ENCODE measurements around the gene ABCC5. TPM values are rescaled to one million over a fixed set of nuclear protein-coding genes. Genes with fewer than 3 reads are reported as not detected.

ABCC5 gene
- total and polyA plus RNA-seq, 4 experiments from 2014 or later, result 9.1 to 42.6 (median 27.3) TPM

DNA sequence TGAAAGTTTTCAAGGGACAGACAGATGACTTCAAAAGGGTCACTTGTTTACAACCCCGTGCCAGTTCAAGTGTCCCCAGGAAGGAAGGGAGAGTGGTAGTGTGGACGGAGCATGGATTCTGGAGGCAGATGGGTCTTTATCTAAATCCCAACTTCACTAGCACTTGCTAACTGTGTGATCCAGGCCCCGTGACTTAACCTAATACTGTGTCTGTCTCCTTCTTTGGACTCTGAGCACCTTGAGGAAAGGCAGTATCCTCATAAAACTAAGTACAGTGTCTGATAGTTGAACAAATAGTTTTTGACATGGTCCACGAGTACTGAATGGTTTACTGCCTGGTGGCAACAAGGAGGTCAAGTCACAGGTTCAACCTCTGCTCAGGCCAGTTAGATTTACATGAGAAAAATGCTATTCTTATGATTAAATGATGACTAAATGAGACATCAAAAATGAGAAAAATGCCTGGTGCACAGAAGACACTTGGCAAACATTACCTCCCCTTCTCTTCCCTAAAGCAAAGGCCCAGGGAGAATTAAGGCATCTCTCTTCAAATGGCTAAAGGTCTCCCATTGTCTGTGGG, 48.9 kb downstream of the ABCC5 start:
- DNase-seq, result no peak
- no peak overlapping the region for H3K27ac ChIP-seq (ENCODE audit: low read depth, low read length)
- intact Hi-C loops (cut with micrococcal nuclease), result no loop called here
- Mint-ChIP-seq H3K27me3 (no peaks in the 10 kb centered on the region), H3K36me3 (peaks cover 44 to 54% of the 10 kb centered on the region in 2 donors), H3K4me3 (no peak overlapping the region), H3K27ac (no peak overlapping the region), H3K9me3 (no peaks in the 10 kb centered on the region), H3K4me1 (no peaks in the 10 kb centered on the region)
- H3K27me3 ChIP-seq (ENCODE audit: insufficient read depth, low read length), result no peaks in the 10 kb centered on the region
- H3K36me3 ChIP-seq (ENCODE audit: insufficient read depth, low read length), result peaks cover 32% of the 10 kb centered on the region
- H3K4me3 ChIP-seq (ENCODE audit: low read length in 2 of 2), result no peak overlapping the region
- ChIA-PET CTCF (ENCODE audit: partially characterized antibody) (no interaction called here), POLR2A (ENCODE audit: partially characterized antibody) (no interaction called here)
- H3K4me1 ChIP-seq (ENCODE audit: insufficient read depth, low read length), result no peaks in the 10 kb centered on the region
- no peaks in the 10 kb centered on the region for H3K9me3 ChIP-seq (ENCODE audit: control insufficient read depth in 1 of 2, low read length in 2 of 2)

DNA sequence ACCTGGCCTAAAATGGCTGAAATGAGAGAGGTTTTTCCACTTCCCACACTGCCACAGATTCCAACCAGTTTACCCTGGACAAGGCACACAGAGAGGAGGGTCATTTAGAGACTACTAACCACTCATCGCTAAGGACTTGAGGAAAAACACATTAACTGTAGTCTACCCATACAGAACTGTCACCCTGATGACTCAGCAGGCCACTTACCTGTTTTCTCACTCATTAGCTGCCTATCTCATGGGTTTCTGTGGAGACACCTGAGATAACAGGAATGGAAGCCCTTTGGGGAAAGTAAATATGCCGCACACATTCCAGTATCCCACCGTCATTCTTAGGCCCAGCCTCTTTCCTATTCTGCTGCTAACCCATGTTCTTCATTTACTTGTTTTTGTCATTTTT, 50.0 kb downstream of the ABCC5 start:
- H3K27ac Mint-ChIP-seq, result no peak overlapping the region
- no peak overlapping the region for H3K4me3 Mint-ChIP-seq
- CTCF ChIA-PET (ENCODE audit: partially characterized antibody), result no interaction called here
- Histone ChIP-seq H3K9me3 (ENCODE audit: control insufficient read depth in 1 of 2, low read length in 2 of 2) (no peaks in the 10 kb centered on the region), H3K4me1 (ENCODE audit: insufficient read depth, low read length) (no peaks in the 10 kb centered on the region), H3K36me3 (ENCODE audit: insufficient read depth, low read length) (peaks cover 32% of the 10 kb centered on the region), H3K4me3 (ENCODE audit: low read length in 2 of 2) (no peak overlapping the region), H3K27me3 (ENCODE audit: insufficient read depth, low read length) (no peaks in the 10 kb centered on the region), H3K27ac (ENCODE audit: low read depth, low read length) (no peak overlapping the region)
- peaks cover 44 to 60% of the 10 kb centered on the region in 2 donors for H3K36me3 Mint-ChIP-seq
- intact Hi-C loops (cut with micrococcal nuclease), result no loop called here
- POLR2A ChIA-PET (ENCODE audit: partially characterized antibody), result no interaction called here
- no peaks in the 10 kb centered on the region for H3K27me3 Mint-ChIP-seq
- no peaks in the 10 kb centered on the region for H3K4me1 Mint-ChIP-seq
- DNase-seq, result no peak
- no peaks in the 10 kb centered on the region for H3K9me3 Mint-ChIP-seq

DNA sequence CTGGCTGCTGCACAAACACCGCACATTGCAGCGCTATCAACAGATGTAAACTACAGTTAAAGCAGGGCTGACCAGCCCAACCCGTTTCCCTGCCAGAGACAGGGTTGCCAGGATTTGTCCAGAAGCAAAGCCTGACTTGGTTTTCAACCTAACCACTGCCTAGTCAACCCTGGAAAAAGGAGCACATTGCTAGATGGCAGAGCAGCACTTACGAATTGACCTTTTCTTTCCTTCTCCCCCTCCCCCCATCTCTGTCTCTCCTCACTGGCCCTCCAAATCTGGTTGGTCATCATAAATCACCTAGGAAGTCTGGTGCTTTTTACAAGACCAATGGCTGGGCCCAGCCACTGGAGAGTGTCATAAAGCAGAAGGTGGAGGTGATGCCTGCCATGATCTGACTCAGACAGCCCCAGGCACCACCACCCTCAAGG, 51.3 kb downstream of the ABCC5 start:
- intact Hi-C loops (cut with micrococcal nuclease), result no loop called here
- Histone ChIP-seq H3K4me3 (ENCODE audit: low read length in 2 of 2) (no peak overlapping the region), H3K36me3 (ENCODE audit: insufficient read depth, low read length) (peaks cover 25% of the 10 kb centered on the region), H3K4me1 (ENCODE audit: insufficient read depth, low read length) (no peaks in the 10 kb centered on the region), H3K9me3 (ENCODE audit: control insufficient read depth in 1 of 2, low read length in 2 of 2) (no peaks in the 10 kb centered on the region), H3K27me3 (ENCODE audit: insufficient read depth, low read length) (no peaks in the 10 kb centered on the region), H3K27ac (ENCODE audit: low read depth, low read length) (no peak overlapping the region)
- Mint-ChIP-seq H3K4me3 (no peak overlapping the region), H3K4me1 (no peaks in the 10 kb centered on the region), H3K27ac (no peak overlapping the region), H3K9me3 (no peaks in the 10 kb centered on the region), H3K36me3 (peaks cover 37 to 56% of the 10 kb centered on the region in 2 donors), H3K27me3 (no peaks in the 10 kb centered on the region)
- POLR2A ChIA-PET (ENCODE audit: partially characterized antibody), result no interaction called here
- no peak for DNase-seq
- CTCF ChIA-PET (ENCODE audit: partially characterized antibody), result no interaction called here

DNA sequence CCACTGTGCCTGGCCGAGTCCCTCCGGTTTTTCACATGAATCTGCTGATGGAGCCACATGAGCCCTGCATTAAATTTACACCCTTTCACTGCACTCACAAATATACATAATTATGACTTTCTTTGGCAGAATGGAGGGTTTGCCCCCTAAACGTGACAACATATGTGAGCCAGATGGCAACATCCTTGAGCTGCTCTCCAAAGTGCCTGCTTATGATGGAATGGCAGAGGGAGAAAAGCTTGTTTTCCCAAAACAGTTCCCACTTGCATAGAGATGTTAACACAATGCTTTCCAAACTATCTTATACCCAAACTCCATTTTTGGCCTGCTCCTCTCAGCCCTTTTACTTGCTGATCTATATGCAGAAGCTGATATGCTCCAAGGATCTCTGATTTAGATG, 54.9 kb downstream of the ABCC5 start:
- Histone ChIP-seq H3K27me3 (ENCODE audit: insufficient read depth, low read length) (no peaks in the 10 kb centered on the region), H3K9me3 (ENCODE audit: control insufficient read depth in 1 of 2, low read length in 2 of 2) (no peaks in the 10 kb centered on the region), H3K27ac (ENCODE audit: low read depth, low read length) (no peak overlapping the region), H3K4me1 (ENCODE audit: insufficient read depth, low read length) (no peaks in the 10 kb centered on the region), H3K36me3 (ENCODE audit: insufficient read depth, low read length) (peaks cover 18% of the 10 kb centered on the region), H3K4me3 (ENCODE audit: low read length in 2 of 2) (no peak overlapping the region)
- Mint-ChIP-seq H3K9me3 (no peaks in the 10 kb centered on the region), H3K36me3 (peaks cover 50 to 65% of the 10 kb centered on the region in 2 donors), H3K27me3 (no peaks in the 10 kb centered on the region), H3K4me3 (no peak overlapping the region), H3K4me1 (no peaks in the 10 kb centered on the region), H3K27ac (no peak overlapping the region)
- ChIA-PET POLR2A (ENCODE audit: partially characterized antibody) (no interaction called here), CTCF (ENCODE audit: partially characterized antibody) (no interaction called here)
- intact Hi-C loops (cut with micrococcal nuclease), result no loop called here
- DNase-seq, result no peak

DNA sequence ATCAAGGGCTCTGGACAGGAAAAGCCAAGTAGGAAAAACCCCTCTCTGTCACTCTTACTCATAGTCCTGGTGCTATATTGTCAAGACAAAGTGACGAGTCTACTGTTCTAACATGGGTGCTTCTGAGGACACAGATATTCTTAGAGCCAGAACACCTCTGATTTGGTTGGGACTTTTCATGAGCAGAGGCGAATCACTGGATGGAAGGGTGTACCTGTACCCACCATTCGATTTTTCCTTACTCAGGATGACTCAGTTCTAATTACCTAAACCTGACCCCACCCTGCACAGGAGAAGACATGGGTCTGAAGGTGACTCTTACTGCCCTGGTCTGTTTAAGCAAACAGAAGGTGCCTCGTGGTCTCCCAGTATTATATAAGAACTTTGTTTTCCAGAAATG, 58.5 kb downstream of the ABCC5 start:
- Mint-ChIP-seq H3K27me3 (no peaks in the 10 kb centered on the region), H3K4me1 (no peaks in the 10 kb centered on the region), H3K27ac (peak overlapping the region in 1 of 7 donors; percentile 42), H3K9me3 (no peaks in the 10 kb centered on the region), H3K4me3 (no peak overlapping the region), H3K36me3 (peaks cover 42 to 52% of the 10 kb centered on the region in 2 donors)
- Histone ChIP-seq H3K9me3 (ENCODE audit: control insufficient read depth in 1 of 2, low read length in 2 of 2) (no peaks in the 10 kb centered on the region), H3K4me3 (ENCODE audit: low read length in 2 of 2) (no peak overlapping the region), H3K4me1 (ENCODE audit: insufficient read depth, low read length) (no peaks in the 10 kb centered on the region), H3K27ac (ENCODE audit: low read depth, low read length) (no peak overlapping the region), H3K36me3 (ENCODE audit: insufficient read depth, low read length) (no peaks in the 10 kb centered on the region), H3K27me3 (ENCODE audit: insufficient read depth, low read length) (no peaks in the 10 kb centered on the region)
- ChIA-PET CTCF (ENCODE audit: partially characterized antibody) (no interaction called here), POLR2A (ENCODE audit: partially characterized antibody) (no interaction called here)
- intact Hi-C loops (cut with micrococcal nuclease), result no loop called here
- DNase-seq, result no peak

DNA sequence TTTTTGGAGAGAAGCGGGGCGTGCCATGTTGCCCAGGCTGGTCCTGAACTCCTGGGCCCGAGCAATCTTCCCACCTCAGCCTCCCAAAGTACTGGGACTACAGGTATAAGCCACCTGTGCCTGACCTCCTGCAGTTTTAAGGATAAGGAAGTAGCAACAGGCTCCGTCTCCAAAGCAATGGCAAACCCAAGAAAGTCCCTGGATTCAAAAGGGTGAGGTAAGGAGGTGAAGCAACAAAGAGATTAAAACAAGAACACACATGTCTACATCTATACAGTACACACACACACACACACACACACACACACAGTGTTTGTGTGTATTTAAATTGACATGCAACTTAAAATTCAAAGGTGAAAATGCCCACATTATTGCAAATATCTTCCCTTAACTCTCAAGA, 58.9 kb downstream of the ABCC5 start:
- no peaks in the 10 kb centered on the region for H3K27me3 ChIP-seq (ENCODE audit: insufficient read depth, low read length)
- CTCF ChIA-PET (ENCODE audit: partially characterized antibody), result no interaction called here
- no peak for DNase-seq
- no peaks in the 10 kb centered on the region for H3K4me1 Mint-ChIP-seq
- H3K27me3 Mint-ChIP-seq, result no peaks in the 10 kb centered on the region
- intact Hi-C loops (cut with micrococcal nuclease), result no loop called here
- peak overlapping the region in 1 of 7 donors; percentile 42 for H3K27ac Mint-ChIP-seq
- H3K27ac ChIP-seq (ENCODE audit: low read depth, low read length), result no peak overlapping the region
- H3K9me3 ChIP-seq (ENCODE audit: control insufficient read depth in 1 of 2, low read length in 2 of 2), result no peaks in the 10 kb centered on the region
- POLR2A ChIA-PET (ENCODE audit: partially characterized antibody), result no interaction called here
- H3K4me3 ChIP-seq (ENCODE audit: low read length in 2 of 2), result no peak overlapping the region
- no peaks in the 10 kb centered on the region for H3K4me1 ChIP-seq (ENCODE audit: insufficient read depth, low read length)
- H3K36me3 ChIP-seq (ENCODE audit: insufficient read depth, low read length), result no peaks in the 10 kb centered on the region
- H3K4me3 Mint-ChIP-seq, result no peak overlapping the region
- peaks cover 38 to 48% of the 10 kb centered on the region in 2 donors for H3K36me3 Mint-ChIP-seq
- no peaks in the 10 kb centered on the region for H3K9me3 Mint-ChIP-seq

DNA sequence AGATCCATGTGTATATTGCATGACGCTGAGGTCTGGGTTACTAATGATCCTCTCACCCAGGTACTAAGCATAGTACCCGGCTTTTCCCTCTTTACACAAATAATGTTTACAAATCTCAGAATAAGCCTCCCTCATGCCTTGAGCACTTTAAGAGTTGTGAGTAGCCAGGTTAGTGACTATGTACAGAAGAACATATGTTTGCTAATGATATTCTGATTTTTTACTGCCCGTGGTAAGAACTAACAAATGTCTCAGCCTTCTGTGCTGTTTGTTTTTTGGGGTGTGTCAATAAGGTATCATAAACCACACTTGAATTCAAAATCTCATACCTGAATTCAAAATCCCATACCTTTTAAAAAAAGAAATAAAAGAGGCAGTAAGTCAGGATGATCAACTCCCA, 59.5 kb downstream of the ABCC5 start:
- H3K27ac Mint-ChIP-seq, result peak overlapping the region in 1 of 7 donors; percentile 13
- POLR2A ChIA-PET (ENCODE audit: partially characterized antibody), result no interaction called here
- H3K27me3 Mint-ChIP-seq, result no peaks in the 10 kb centered on the region
- Histone ChIP-seq H3K9me3 (ENCODE audit: control insufficient read depth in 1 of 2, low read length in 2 of 2) (no peaks in the 10 kb centered on the region), H3K4me3 (ENCODE audit: low read length in 2 of 2) (no peak overlapping the region), H3K4me1 (ENCODE audit: insufficient read depth, low read length) (no peaks in the 10 kb centered on the region), H3K36me3 (ENCODE audit: insufficient read depth, low read length) (no peaks in the 10 kb centered on the region), H3K27ac (ENCODE audit: low read depth, low read length) (no peak overlapping the region), H3K27me3 (ENCODE audit: insufficient read depth, low read length) (no peaks in the 10 kb centered on the region)
- no peaks in the 10 kb centered on the region for H3K4me1 Mint-ChIP-seq
- intact Hi-C loops (cut with micrococcal nuclease), result no loop called here
- H3K9me3 Mint-ChIP-seq, result no peaks in the 10 kb centered on the region
- no peak overlapping the region for H3K4me3 Mint-ChIP-seq
- peaks cover 41 to 43% of the 10 kb centered on the region in 2 donors for H3K36me3 Mint-ChIP-seq
- CTCF ChIA-PET (ENCODE audit: partially characterized antibody), result no interaction called here
- no peak for DNase-seq

DNA sequence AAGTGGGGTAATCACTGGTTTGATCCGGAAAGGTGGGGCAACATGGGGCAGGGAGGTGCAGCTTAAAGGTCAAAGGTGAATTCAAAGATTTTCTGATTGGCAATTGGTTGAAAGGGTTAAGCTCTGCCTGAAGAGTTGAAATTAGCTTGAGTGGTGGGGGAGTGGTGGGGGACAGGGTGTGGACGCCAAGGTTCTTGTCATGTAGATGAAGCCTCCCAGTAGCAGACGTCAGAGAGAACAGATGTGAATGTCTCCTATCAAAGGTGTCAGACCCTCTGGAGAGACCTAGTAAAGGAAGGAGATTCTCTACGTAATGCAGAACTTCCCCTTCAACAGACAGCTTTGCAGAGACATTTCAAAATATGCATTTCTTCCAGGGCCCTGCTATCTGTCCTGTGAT, 62.8 kb downstream of the ABCC5 start:
- POLR2A ChIA-PET (ENCODE audit: partially characterized antibody), result no interaction called here
- Histone ChIP-seq H3K27me3 (ENCODE audit: insufficient read depth, low read length) (no peaks in the 10 kb centered on the region), H3K36me3 (ENCODE audit: insufficient read depth, low read length) (peaks cover 2% of the 10 kb centered on the region), H3K4me3 (ENCODE audit: low read length in 2 of 2) (no peak overlapping the region), H3K4me1 (ENCODE audit: insufficient read depth, low read length) (no peaks in the 10 kb centered on the region), H3K9me3 (ENCODE audit: control insufficient read depth in 1 of 2, low read length in 2 of 2) (no peaks in the 10 kb centered on the region), H3K27ac (ENCODE audit: low read depth, low read length) (no peak overlapping the region)
- Mint-ChIP-seq H3K27me3 (no peaks in the 10 kb centered on the region), H3K27ac (no peak overlapping the region), H3K4me1 (no peaks in the 10 kb centered on the region), H3K9me3 (no peaks in the 10 kb centered on the region), H3K36me3 (peaks cover 40 to 47% of the 10 kb centered on the region in 2 donors), H3K4me3 (no peak overlapping the region)
- CTCF ChIA-PET (ENCODE audit: partially characterized antibody), result no interaction called here
- intact Hi-C loops (cut with micrococcal nuclease), result no loop called here
- DNase-seq, result no peak

All from CD4-positive, alpha-beta memory T cell (primary cell).